Body of pancreas (tissue), 4 donors: ENCODE results near the gene WDR18. TPM values are rescaled to one million over a fixed set of nuclear protein-coding genes. Genes with fewer than 3 reads are reported as not detected.

Source experiments
- ATAC-seq: fragments of 150-250 bp; one replicate; pipeline ENCODE4 v1.9.1; 2016
- DNase-seq, 4 donors: peaks; one replicate each; pipeline ENCODE4 v3.0.0-alpha.2; 2019
- H3K27ac ChIP-seq, 4 donors: fragments of 200-600 bp; sonication (generic); 1 replicate in 3 of 4; 2 replicates in 1 of 4; pipeline versions ENCODE4 v1.5.1 to v1.6.1; 2016 to 2019; ENCODE audit warnings: mild to moderate bottlenecking in 1 of 4, mixed read lengths in 1 of 4, moderate library complexity in 1 of 4
- H3K27me3 ChIP-seq, 2 donors: fragments of 200-600 bp; sonication (generic); one replicate each; pipeline ENCODE4 v1.6.0; 2016; ENCODE audit warnings: mild to moderate bottlenecking in 1 of 2
- H3K36me3 ChIP-seq, 2 donors: fragments of 200-600 bp; sonication (generic); replicated peaks in 1 of 2; 2 replicates each; pipeline ENCODE4 v1.5.1; 2016; ENCODE audit warnings: low read depth in 2 of 2; ENCODE audit not compliant: insufficient read depth in 1 of 2
- H3K4me1 ChIP-seq: fragments of 200-600 bp; sonication (generic); one replicate; pipeline ENCODE4 v1.6.0; 2016
- H3K4me3 ChIP-seq, 2 donors: fragments of 200-600 bp; sonication (generic); 1 replicate in 1 of 2; 2 replicates in 1 of 2; pipeline ENCODE4 v1.5.1; 2016 to 2019
- H3K9me3 ChIP-seq, 3 donors: fragments of 200-600 bp; sonication (generic); 1 replicate in 2 of 3; 2 replicates in 1 of 3; pipeline ENCODE4 v1.5.1; 2016
- POLR2A ChIP-seq, 3 donors: fragments of 450-650 bp; IDR thresholded peaks; one replicate each; pipeline ENCODE4 v1.6.1; 2016; ENCODE audit warnings: antibody characterized with exemption in 3 of 3, mild to moderate bottlenecking in 2 of 3
- WGBS, 2 donors: methylation state at CpG; one replicate each; pipeline ENCODE4 v1.1.5; 2017; 5-methylcytosine and 5-hydroxymethylcytosine counted together
- intact Hi-C: fragments of 100-400 bp; cut with DNase I; formaldehyde crosslinking; loops from one replicate; pipeline ENCODE4 v1.15.1; 2023
- total RNA-seq, 2 donors: library from RNA; depleted of rRNA; stranded (reverse); fragments of >200 nt; gene quantifications; one replicate each; pipeline ENCODE4 v1.1.0, GENCODE V29; 2016
- TF ChIP-seq, protein P1 (sequence below), 7 experiments: fragments of 450-650 bp in 4 of 7; fragments of 200-600 bp in 3 of 7; sonication (generic) in 3 of 7; IDR thresholded peaks; one replicate each; pipeline ENCODE4 v1.5.1; 2016 to 2019; ENCODE audit warnings: antibody characterized with exemption in 7 of 7

WDR18 gene
- total RNA-seq, 2 donors from 2014 or later: 15.3 to 53.1 TPM

DNA sequence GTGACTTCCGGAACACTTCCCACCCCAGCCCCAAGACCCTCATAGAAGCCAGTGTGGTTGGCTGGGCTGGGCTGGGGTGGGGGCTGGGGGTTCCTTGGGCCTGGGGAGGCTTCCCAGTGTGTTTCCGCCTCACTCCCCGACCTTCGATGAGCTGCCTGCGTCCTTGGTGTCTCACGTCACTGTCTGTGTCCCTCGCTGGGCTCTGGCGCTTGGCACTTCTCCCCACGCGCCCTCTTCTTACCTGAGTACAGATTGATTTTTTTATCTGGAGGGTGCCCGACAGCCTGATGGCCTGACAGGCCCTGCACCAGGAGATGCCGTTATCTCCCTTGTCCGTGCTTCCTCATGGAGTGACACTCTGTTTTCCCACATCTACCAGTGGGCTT is 8.5 kb downstream of the WDR18 start:
- H3K27me3 ChIP-seq: peaks cover 0 to 15% of the 10 kb centered on the region in 2 donors
- peaks cover 22% of the 10 kb centered on the region for H3K4me1 ChIP-seq
- ATAC-seq (no peak), DNase-seq (no peak)
- no peaks in the 10 kb centered on the region for H3K9me3 ChIP-seq
- 89 to 94% methylated on average over 12 to 13 of the region's 13 CpGs for WGBS, 2 donors
- no peak for TF ChIP-seq POLR2A (IDR thresholded peaks at IDR 0.05)
- TF ChIP-seq, protein P1, sequence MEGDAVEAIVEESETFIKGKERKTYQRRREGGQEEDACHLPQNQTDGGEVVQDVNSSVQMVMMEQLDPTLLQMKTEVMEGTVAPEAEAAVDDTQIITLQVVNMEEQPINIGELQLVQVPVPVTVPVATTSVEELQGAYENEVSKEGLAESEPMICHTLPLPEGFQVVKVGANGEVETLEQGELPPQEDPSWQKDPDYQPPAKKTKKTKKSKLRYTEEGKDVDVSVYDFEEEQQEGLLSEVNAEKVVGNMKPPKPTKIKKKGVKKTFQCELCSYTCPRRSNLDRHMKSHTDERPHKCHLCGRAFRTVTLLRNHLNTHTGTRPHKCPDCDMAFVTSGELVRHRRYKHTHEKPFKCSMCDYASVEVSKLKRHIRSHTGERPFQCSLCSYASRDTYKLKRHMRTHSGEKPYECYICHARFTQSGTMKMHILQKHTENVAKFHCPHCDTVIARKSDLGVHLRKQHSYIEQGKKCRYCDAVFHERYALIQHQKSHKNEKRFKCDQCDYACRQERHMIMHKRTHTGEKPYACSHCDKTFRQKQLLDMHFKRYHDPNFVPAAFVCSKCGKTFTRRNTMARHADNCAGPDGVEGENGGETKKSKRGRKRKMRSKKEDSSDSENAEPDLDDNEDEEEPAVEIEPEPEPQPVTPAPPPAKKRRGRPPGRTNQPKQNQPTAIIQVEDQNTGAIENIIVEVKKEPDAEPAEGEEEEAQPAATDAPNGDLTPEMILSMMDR (IDR thresholded peaks at IDR 0.05): no peak
- H3K4me3 ChIP-seq: no peak overlapping the region
- no peak overlapping the region for H3K27ac ChIP-seq
- H3K36me3 ChIP-seq: no peaks in the 10 kb centered on the region
- intact Hi-C loops: no loop called here

DNA sequence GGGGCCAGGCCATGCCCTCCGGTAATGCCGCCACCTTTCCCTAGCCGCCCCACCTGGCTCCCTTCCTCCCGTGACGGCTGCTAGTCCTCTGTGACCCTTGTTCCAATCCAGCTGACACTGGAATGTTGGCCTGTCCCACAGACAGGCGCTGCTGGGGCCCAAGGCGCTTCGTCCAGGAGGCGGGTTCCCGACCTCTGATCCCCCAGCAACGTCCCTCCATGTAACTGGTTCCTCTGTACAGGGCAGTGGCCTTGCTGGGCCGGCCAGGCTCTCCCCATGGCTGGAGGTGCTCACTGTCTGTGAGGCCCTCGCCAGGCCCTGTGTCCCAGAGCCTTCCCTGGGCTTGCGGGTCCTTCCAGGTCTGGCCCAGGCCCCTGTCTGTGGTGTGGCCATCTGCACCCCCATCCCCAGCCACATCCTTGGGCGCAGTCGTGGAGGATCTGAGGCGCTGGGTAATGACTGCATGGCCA is 9.3 kb downstream of the WDR18 start:
- Histone ChIP-seq H3K27me3 (peaks cover 0 to 15% of the 10 kb centered on the region in 2 donors), H3K27ac (no peak overlapping the region), H3K36me3 (no peaks in the 10 kb centered on the region), H3K4me3 (no peak overlapping the region), H3K4me1 (peaks cover 22% of the 10 kb centered on the region), H3K9me3 (no peaks in the 10 kb centered on the region)
- intact Hi-C loops: no loop called here
- 94% methylated on average over 10 to 17 of the region's 17 CpGs for WGBS, 2 donors
- no peak for TF ChIP-seq POLR2A (IDR thresholded peaks at IDR 0.05)
- TF ChIP-seq, protein P1 (IDR thresholded peaks at IDR 0.05): no peak
- ATAC-seq: no peak
- no peak for DNase-seq

DNA sequence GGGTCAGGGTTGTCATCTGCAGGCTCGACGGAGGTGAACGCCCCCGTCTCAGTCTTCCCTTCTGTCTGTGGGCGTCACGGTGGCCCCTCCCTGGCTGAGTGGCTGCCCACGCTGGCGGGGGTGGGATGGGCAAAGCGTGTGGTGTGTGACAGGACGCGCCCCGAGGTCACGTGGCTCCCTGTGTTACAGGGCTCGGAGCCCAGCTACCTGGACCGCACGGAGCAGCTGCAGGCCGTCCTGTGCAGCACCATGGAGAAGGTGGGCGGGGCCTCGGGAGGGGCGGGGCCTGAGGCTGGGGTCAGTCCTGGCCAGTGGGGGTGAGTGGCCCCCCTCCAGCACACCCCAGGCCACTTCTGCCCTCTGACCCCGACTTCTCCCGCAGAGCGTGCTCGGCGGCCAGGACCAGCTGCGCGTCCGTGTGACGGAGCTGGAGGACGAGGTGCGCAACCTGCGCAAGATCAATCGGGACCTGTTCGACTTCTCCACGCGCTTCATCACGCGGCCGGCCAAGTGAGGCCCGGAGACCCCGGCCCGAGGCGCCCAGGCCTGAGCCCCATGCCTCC is 9.8 kb downstream of the WDR18 start:
- Histone ChIP-seq H3K27ac (no peak overlapping the region), H3K36me3 (no peaks in the 10 kb centered on the region), H3K9me3 (no peaks in the 10 kb centered on the region), H3K27me3 (peaks cover 0 to 18% of the 10 kb centered on the region in 2 donors), H3K4me1 (peaks cover 22% of the 10 kb centered on the region), H3K4me3 (no peak overlapping the region)
- ATAC-seq (no peak), DNase-seq (no peak)
- 88 to 89% methylated on average over 11 to 41 of the region's 43 CpGs for WGBS, 2 donors
- intact Hi-C loops: no loop called here
- TF ChIP-seq, protein P1 (IDR thresholded peaks at IDR 0.05): no peak
- no peak for TF ChIP-seq POLR2A (IDR thresholded peaks at IDR 0.05)

DNA sequence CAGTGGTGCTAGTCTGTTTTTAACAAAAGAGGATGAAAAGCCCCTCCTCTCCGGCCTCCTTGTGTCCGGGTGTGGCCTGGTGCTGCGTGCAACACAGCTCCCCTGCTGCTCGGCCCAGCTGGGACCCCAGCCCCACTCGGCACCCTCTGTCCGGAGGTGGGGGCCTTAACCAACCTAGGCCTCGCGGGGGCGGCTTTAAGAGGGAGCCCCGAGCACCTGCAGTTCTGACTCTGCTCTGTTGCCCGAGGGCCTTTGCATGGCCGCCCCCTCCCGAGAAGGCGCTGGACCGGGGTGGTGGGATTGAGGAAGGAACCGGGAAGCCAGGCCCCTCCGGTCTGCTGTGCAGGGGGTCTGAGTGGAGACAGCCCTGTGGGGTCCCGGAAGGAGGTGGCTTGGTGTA is 10.4 kb downstream of the WDR18 start:
- 90 to 94% methylated on average over 7 to 18 of the region's 18 CpGs for WGBS, 2 donors
- intact Hi-C loops: no loop called here
- Histone ChIP-seq H3K4me3 (no peak overlapping the region), H3K4me1 (peaks cover 22% of the 10 kb centered on the region), H3K27me3 (peaks cover 0 to 24% of the 10 kb centered on the region in 2 donors), H3K9me3 (no peaks in the 10 kb centered on the region), H3K36me3 (no peaks in the 10 kb centered on the region), H3K27ac (no peak overlapping the region)
- ATAC-seq (no peak), DNase-seq (no peak)
- TF ChIP-seq, protein P1 (IDR thresholded peaks at IDR 0.05): no peak
- TF ChIP-seq POLR2A (IDR thresholded peaks at IDR 0.05): no peak
